K562 (cell line): Measurements from ENCODE around the gene CCND3. TPM values are rescaled to one million over a fixed set of nuclear protein-coding genes. Genes with fewer than 3 reads are reported as not detected.

Source experiments
- ATAC-seq: fragments of 200-7000 bp; cut with Tn5 transposase; 3 replicates; pipeline ENCODE4 v1.9.1; 2020; ENCODE audit warnings: moderate library complexity
- BruUV-seq: library from RNA; stranded (reverse); fragments of 400-500 nt; replicated peaks from 2 replicates; lab custom pipeline; 2021; lab: Mats Ljungman, UMichigan
- CTCF ChIA-PET: fragments of 300-600 bp; formaldehyde crosslinking; extraction: SDS; loops from one replicate; lab custom pipeline; 2021; ENCODE audit warnings: low intra/inter-chr PET ratio; lab: Yijun Ruan, JAX
- POLR2A ChIA-PET: fragments of 300-600, 350-650 bp; sonication (Branson Sonifier 250); formaldehyde crosslinking; extraction: SDS; loops from one replicate; lab custom pipeline; 2021; ENCODE audit warnings: antibody characterized with exemption, inconsistent platforms; lab: Yijun Ruan, JAX
- DNase-seq, 4 experiments: peaks; one replicate each; pipeline versions ENCODE4 v3.0.0 to v3.0.0-alpha.2; 2011 to 2018; ENCODE audit warnings: low spot score in 3 of 4, mixed read lengths in 3 of 4; ENCODE audit errors: extremely low read depth in 1 of 4
- FAIRE-seq: peaks from 2 replicates; lab custom pipeline; 2011; peaks lifted over from hg19 to GRCh38; lab: Jason Lieb, UNC
- H2AFZ ChIP-seq: 2 replicates; pipeline ENCODE4 v1.6.0; 2011; ENCODE audit warnings: low read depth, low read length, control low read depth, inconsistent platforms
- H3K27ac ChIP-seq: fragments of 200-600 bp; 3 replicates; pipeline ENCODE4 v1.8.0; 2011; ENCODE audit warnings: low read depth, mild to moderate bottlenecking, control low read depth, inconsistent platforms, low read length, moderate library complexity, mixed read lengths; ENCODE audit errors: extremely low read depth
- H3K27me3 ChIP-seq, 2 experiments: fragments of 300-600 bp in 1 of 2; 2 replicates in 1 of 2; 3 replicates in 1 of 2; pipeline versions ENCODE4 v1.6.0 to v1.8.0; 2011; ENCODE audit warnings: inconsistent platforms in 2 of 2, low read length in 2 of 2, mild to moderate bottlenecking in 1 of 2, mixed read lengths in 1 of 2, moderate library complexity in 1 of 2; ENCODE audit not compliant: control insufficient read depth in 2 of 2, insufficient read depth in 2 of 2
- H3K36me3 ChIP-seq: fragments of 300-600 bp; 3 replicates; pipeline ENCODE4 v1.8.0; 2011; ENCODE audit warnings: mild to moderate bottlenecking, low read length, inconsistent platforms; ENCODE audit not compliant: control insufficient read depth, insufficient read depth
- H3K4me1 ChIP-seq, 2 experiments: fragments of 200-600 bp in 1 of 2; replicated peaks in 1 of 2; 2 replicates in 1 of 2; 3 replicates in 1 of 2; pipeline versions ENCODE4 v1.5.1 to v1.8.0; 2011; ENCODE audit warnings: inconsistent platforms in 2 of 2, low read length in 2 of 2, mild to moderate bottlenecking in 1 of 2, mixed read lengths in 1 of 2, moderate library complexity in 1 of 2; ENCODE audit not compliant: control insufficient read depth in 2 of 2, insufficient read depth in 2 of 2
- H3K4me2 ChIP-seq: 2 replicates; pipeline ENCODE4 v1.6.1; 2011; ENCODE audit warnings: low read length, control low read depth, inconsistent platforms, mixed read lengths; ENCODE audit not compliant: insufficient read depth
- H3K4me3 ChIP-seq: fragments of 200-600 bp; sonication (generic), shearing (Covaris generic); 2 replicates; pipeline ENCODE4 v1.5.1; 2016; ENCODE audit warnings: control low read depth, inconsistent platforms
- H3K79me2 ChIP-seq: fragments of 200-600 bp; 3 replicates; pipeline ENCODE4 v1.8.0; 2011; ENCODE audit warnings: low read length, inconsistent platforms; ENCODE audit not compliant: control insufficient read depth, insufficient read depth
- H3K9ac ChIP-seq, 2 experiments: 2 replicates each; pipeline versions ENCODE4 v1.6.0 to v1.6.1; 2011; ENCODE audit warnings: low read depth in 2 of 2, low read length in 2 of 2, control low read depth in 1 of 2, inconsistent platforms in 1 of 2, mild to moderate bottlenecking in 1 of 2, mixed read lengths in 1 of 2; ENCODE audit not compliant: insufficient read depth in 1 of 2
- H3K9me1 ChIP-seq: one replicate; pipeline ENCODE4 v1.6.0; 2011; ENCODE audit warnings: inconsistent platforms, mild to moderate bottlenecking, low read length, moderate library complexity; ENCODE audit not compliant: control insufficient read depth, insufficient read depth
- H3K9me3 ChIP-seq: replicated peaks from 2 replicates; pipeline ENCODE4 v1.5.1; 2011; ENCODE audit warnings: low read depth, low read length, inconsistent platforms; ENCODE audit not compliant: control insufficient read depth, insufficient read depth
- H4K20me1 ChIP-seq: replicated peaks from 2 replicates; pipeline ENCODE4 v1.6.1; 2011; ENCODE audit warnings: low read length, inconsistent platforms, mixed read lengths; ENCODE audit not compliant: control insufficient read depth, insufficient read depth
- ETV5 ChIP-seq: sonication (generic); formaldehyde crosslinking; IDR thresholded peaks from 2 replicates; pipeline ENCODE4 v1.4.0; 2020; ENCODE audit warnings: low read depth, mild to moderate bottlenecking, missing genetic modification reagents
- FOSL1 ChIP-seq: fragments of 200-800 bp; sonication (Bioruptor generic); conservative IDR thresholded peaks from 2 replicates; pipeline ENCODE4 v1.6.1; 2016; ENCODE audit warnings: missing genetic modification characterization, missing compliant biosample characterization
- HNRNPL ChIP-seq: fragments of 200-400 bp; formaldehyde crosslinking; IDR thresholded peaks from 2 replicates; pipeline ENCODE4 v1.6.1; 2017; ENCODE audit warnings: low read depth, mild to moderate bottlenecking, low read length
- IFI16 ChIP-seq: fragments of 250-450 bp; sonication (Bioruptor Pico); IDR thresholded peaks from 2 replicates; pipeline ENCODE4 v2.1.2; 2022; ENCODE audit warnings: mild to moderate bottlenecking, inconsistent platforms
- JUN ChIP-seq, 2 experiments: sonication (generic) in 1 of 2; formaldehyde crosslinking in 1 of 2; IDR thresholded peaks; 2 replicates each; pipeline versions ENCODE4 v1.6.1 to v1.8.0; 2012 to 2022; ENCODE audit warnings: borderline replicate concordance in 2 of 2, mild to moderate bottlenecking in 2 of 2, improper control_type of control experiment in 1 of 2, low read depth in 1 of 2, low read length in 1 of 2, missing genetic modification reagents in 1 of 2
- MAFK ChIP-seq: IDR thresholded peaks from 2 replicates; pipeline ENCODE4 v1.6.1; 2011; ENCODE audit warnings: low read length, improper control_type of control experiment
- PTTG1 ChIP-seq: fragments of 450-650 bp; IDR thresholded peaks from 2 replicates; pipeline ENCODE4 v1.6.1; 2016; ENCODE audit warnings: low read depth, mild to moderate bottlenecking, missing genetic modification characterization, missing compliant biosample characterization
- SIN3B ChIP-seq: fragments of 450-650 bp; IDR thresholded peaks from 2 replicates; pipeline ENCODE4 v1.6.1; 2017; ENCODE audit warnings: low read depth, mild to moderate bottlenecking, moderate library complexity
- SMARCA5 ChIP-seq: fragments of 450-650 bp; IDR thresholded peaks from 2 replicates; pipeline ENCODE4 v1.6.1; 2016
- SP1 ChIP-seq: sonication (generic); formaldehyde crosslinking; IDR thresholded peaks from 2 replicates; pipeline ENCODE4 v1.8.1; 2022; ENCODE audit warnings: mild to moderate bottlenecking, missing genetic modification reagents
- SRF ChIP-seq, 2 experiments: fragments of 250-450, 450-650 bp in 1 of 2; sonication (Bioruptor Pico) in 1 of 2; sonication (generic) in 1 of 2; formaldehyde crosslinking; IDR thresholded peaks; 2 replicates each; pipeline versions ENCODE4 v1.5.0 to v1.5.1; 2020 to 2022; ENCODE audit warnings: mild to moderate bottlenecking in 1 of 2, missing genetic modification reagents in 1 of 2
- ZNF444 ChIP-seq: fragments of 250-450 bp; sonication (Bioruptor Pico); IDR thresholded peaks from 2 replicates; pipeline ENCODE4 v1.4.0; 2020; ENCODE audit warnings: mild to moderate bottlenecking, moderate library complexity
- ZNF57 ChIP-seq: fragments of 450-650 bp; formaldehyde crosslinking; IDR thresholded peaks from 2 replicates; pipeline ENCODE4 v1.4.0; 2020; ENCODE audit warnings: mild to moderate bottlenecking, moderate library complexity
- ZNF586 ChIP-seq: fragments of 450-650 bp; formaldehyde crosslinking; conservative IDR thresholded peaks from 2 replicates; pipeline ENCODE4 v1.4.0; 2020; ENCODE audit warnings: mild to moderate bottlenecking, moderate library complexity
- ZNF668 ChIP-seq: fragments of 250-450 bp; sonication (Bioruptor Pico); IDR thresholded peaks from 2 replicates; pipeline ENCODE4 v1.8.0; 2022; ENCODE audit warnings: mild to moderate bottlenecking, inconsistent platforms
- ZNF76 ChIP-seq: fragments of 250-450 bp; sonication (Bioruptor Pico); IDR thresholded peaks from 2 replicates; pipeline ENCODE4 v1.4.0; 2020; ENCODE audit warnings: mild to moderate bottlenecking, moderate library complexity, borderline replicate concordance
- ZNF79 ChIP-seq: fragments of 250-450 bp; sonication (Bioruptor Pico); IDR thresholded peaks from 2 replicates; pipeline ENCODE4 v1.4.0; 2020; ENCODE audit warnings: low read depth, mild to moderate bottlenecking, moderate library complexity
- ZNF830 ChIP-seq: fragments of 250-450 bp; sonication (Bioruptor Pico); IDR thresholded peaks from 2 replicates; pipeline ENCODE4 v1.5.0; 2021; ENCODE audit warnings: mild to moderate bottlenecking
- WGBS: fragments of 100-300 bp; shearing (Covaris generic); methylation state at CpG from one replicate; pipeline ENCODE4 v1.1.6; 2016; ENCODE audit warnings: low coverage, mixed read lengths; ENCODE audit not compliant: insufficient coverage; ENCODE audit errors: missing lambda C conversion rate; 5-methylcytosine and 5-hydroxymethylcytosine counted together
- in situ Hi-C: fragments of 300-500 bp; cut with MboI; formaldehyde crosslinking; loops from 4 replicates; pipeline ENCODE4 v1.15.0; 2018; ENCODE audit warnings: inconsistent platforms, mixed read lengths
- intact Hi-C: fragments of 100-400 bp; cut with micrococcal nuclease; formaldehyde crosslinking; loops from 2 replicates; pipeline ENCODE4 v1.14.2; 2022
- polyA plus RNA-seq, 8 experiments: library from polyadenylated mRNA; depleted of rRNA in 4 of 8; stranded (reverse) in 5 of 8; unstranded in 3 of 8; fragments of >200 nt; fragmentation: Nextera tagmentation in 2 of 8; fragmentation: Illumina TruSeq in 1 of 8; extraction: Ambion mirVana in 2 of 8; extraction: Trizol in 1 of 8; gene quantifications; 2 replicates each; pipeline versions ENCODE4 v1.2.1 to v1.2.3, GENCODE V29; 2011 to 2014; ENCODE audit warnings: inconsistent platforms in 1 of 8, missing spikeins in 1 of 8
- total RNA-seq, 7 experiments: library from RNA; depleted of rRNA in 6 of 7; stranded (reverse); fragments of >200 nt in 6 of 7; fragmentation: Illumina TruSeq in 2 of 7; extraction: Trizol in 2 of 7; gene quantifications; 2 replicates each; pipeline versions ENCODE4 v1.2.1 to v1.2.3, GENCODE V29; 2011 to 2021; ENCODE audit warnings: low replicate concordance in 1 of 7
- TF ChIP-seq, protein P1 (sequence below): fragments of 250-450 bp; sonication (Bioruptor Pico); IDR thresholded peaks from 2 replicates; pipeline ENCODE4 v1.8.0; 2022; ENCODE audit warnings: inconsistent platforms
- TF ChIP-seq, protein P2 (sequence below): fragments of 450-650 bp; formaldehyde crosslinking; IDR thresholded peaks from 2 replicates; pipeline ENCODE4 v1.4.0; 2020; ENCODE audit warnings: mild to moderate bottlenecking, moderate library complexity

The CCND3 gene
- total and polyA plus RNA-seq, 9 of the 15 experiments (the other 6 are each of a cell fraction or from before 2014, with no cell fraction given) = 21.5 to 204 (median 97.4) TPM

DNA sequence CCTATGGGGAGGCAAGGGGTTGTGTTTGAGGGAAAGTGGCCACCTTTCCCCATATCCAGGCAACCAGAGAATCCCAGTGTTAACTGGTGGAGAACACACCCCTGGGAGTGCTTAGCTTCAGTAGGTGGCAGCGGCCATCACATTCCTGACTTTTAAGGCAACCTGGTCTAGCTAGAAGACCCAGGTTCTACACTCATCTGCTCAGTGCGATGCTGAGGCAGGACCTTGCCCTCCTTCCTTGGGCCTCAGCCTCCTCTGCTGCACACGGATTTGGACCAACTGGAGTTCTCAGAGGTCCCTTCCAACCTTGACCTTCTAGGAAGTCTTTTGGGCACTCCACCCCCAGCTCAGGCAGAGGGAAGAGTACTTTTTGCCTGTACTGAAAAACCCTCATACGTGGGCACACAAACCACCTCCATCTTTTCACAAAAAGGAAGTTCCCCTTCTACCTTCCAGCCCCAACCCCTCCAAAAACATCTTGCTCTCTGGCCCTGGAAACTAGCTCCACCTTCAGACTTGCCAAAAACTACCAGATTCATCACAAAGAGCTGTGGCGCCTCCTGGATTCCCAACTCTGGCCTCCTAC lies 2.9 kb downstream of the CCND3 start:
- in situ Hi-C loops (loop anchor here (5.0 kb wide), 1 partner anchor 104 kb away; no protein-coding TSS in a partner anchor), intact Hi-C loops (loop anchor here (1.0 to 10.0 kb wide), 4 partner anchors 29 to 279 kb away; partner anchors contain the start of genes GUCA1B and MRPS10)
- DNase-seq (no peak), FAIRE-seq (no peak), ATAC-seq (no peak)
- Histone ChIP-seq H3K9me1 (no peaks in the 10 kb centered on the region), H3K27ac (peak overlapping the region; percentile 72), H3K4me1 (peaks cover 58 to 69% of the 10 kb centered on the region in 2 experiments), H3K4me2 (peak overlapping the region; percentile 90), H3K36me3 (peaks cover 64% of the 10 kb centered on the region), H3K9me3 (no peaks in the 10 kb centered on the region), H3K4me3 (peak overlapping the region; percentile 81; the same call in 1 of the 2 replicates), H2AFZ (no peak overlapping the region), H4K20me1 (peaks cover 18% of the 10 kb centered on the region), H3K9ac (peak overlapping the region; percentile 46 to 84), H3K79me2 (peaks cover 83% of the 10 kb centered on the region), H3K27me3 (no peaks in the 10 kb centered on the region)
- POLR2A ChIA-PET = interaction anchor here (0.6 to 13.7 kb wide), 17 partner anchors 12 to 1575 kb away, joined by 3 to 166 read pairs (median 6); partner anchors contain the start of genes BYSL, MED20 and TAF8
- 25% methylated on average over 5 of the region's 5 CpGs for WGBS
- CTCF ChIA-PET = interaction anchor here (0.6 to 3.2 kb wide), 5 partner anchors 91 to 138 kb away, joined by 3 to 33 read pairs (median 5); no protein-coding TSS in a partner anchor
- BruUV-seq = no TSS peak
- TF ChIP-seq MAFK (no peak), SMARCA5 (no peak; the same call in 1 of the 2 replicates), HNRNPL (0 out of 2 replicates have a peak, but pooled peaks have one; percentile 9), ZNF57 (CRISPR knock-in tag) (peak; percentile 59; the same call in 1 of the 2 replicates), ZNF444 (CRISPR knock-in tag) (0 out of 2 replicates have a peak, but pooled peaks have one; percentile 40), ZNF76 (CRISPR knock-in tag) (0 out of 2 replicates have a peak, but pooled peaks have one; percentile 16), PTTG1 (tag) (no peak), JUN (IDR thresholded peaks at IDR 0.05; ENCODE audit: borderline replicate concordance, low read depth, low read length) (no peak), JUN (CRISPR knock-in tag; IDR thresholded peaks at IDR 0.05; ENCODE audit: borderline replicate concordance) (no peak), FOSL1 (tag) (0 out of 2 replicates have a peak, but pooled peaks have one; percentile 5), ZNF79 (CRISPR knock-in tag) (peak; percentile 9; the same call in 1 of the 2 replicates), SRF (CRISPR knock-in tag; IDR thresholded peaks at IDR 0.05) (no peak), SIN3B (no peak), ZNF668 (no peak), ZNF586 (CRISPR knock-in tag) (no peak), IFI16 (CRISPR knock-in tag) (0 out of 2 replicates have a peak, but pooled peaks have one; percentile 48), SP1 (CRISPR knock-in tag) (peak; percentile 32; the same call in 1 of the 2 replicates), ZNF830 (peak; percentile 41; the same call in 1 of the 2 replicates), ETV5 (no peak)
- TF ChIP-seq, protein P1, sequence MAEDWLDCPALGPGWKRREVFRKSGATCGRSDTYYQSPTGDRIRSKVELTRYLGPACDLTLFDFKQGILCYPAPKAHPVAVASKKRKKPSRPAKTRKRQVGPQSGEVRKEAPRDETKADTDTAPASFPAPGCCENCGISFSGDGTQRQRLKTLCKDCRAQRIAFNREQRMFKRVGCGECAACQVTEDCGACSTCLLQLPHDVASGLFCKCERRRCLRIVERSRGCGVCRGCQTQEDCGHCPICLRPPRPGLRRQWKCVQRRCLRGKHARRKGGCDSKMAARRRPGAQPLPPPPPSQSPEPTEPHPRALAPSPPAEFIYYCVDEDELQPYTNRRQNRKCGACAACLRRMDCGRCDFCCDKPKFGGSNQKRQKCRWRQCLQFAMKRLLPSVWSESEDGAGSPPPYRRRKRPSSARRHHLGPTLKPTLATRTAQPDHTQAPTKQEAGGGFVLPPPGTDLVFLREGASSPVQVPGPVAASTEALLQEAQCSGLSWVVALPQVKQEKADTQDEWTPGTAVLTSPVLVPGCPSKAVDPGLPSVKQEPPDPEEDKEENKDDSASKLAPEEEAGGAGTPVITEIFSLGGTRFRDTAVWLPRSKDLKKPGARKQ (CRISPR knock-in tag) = no peak
- TF ChIP-seq, protein P2, sequence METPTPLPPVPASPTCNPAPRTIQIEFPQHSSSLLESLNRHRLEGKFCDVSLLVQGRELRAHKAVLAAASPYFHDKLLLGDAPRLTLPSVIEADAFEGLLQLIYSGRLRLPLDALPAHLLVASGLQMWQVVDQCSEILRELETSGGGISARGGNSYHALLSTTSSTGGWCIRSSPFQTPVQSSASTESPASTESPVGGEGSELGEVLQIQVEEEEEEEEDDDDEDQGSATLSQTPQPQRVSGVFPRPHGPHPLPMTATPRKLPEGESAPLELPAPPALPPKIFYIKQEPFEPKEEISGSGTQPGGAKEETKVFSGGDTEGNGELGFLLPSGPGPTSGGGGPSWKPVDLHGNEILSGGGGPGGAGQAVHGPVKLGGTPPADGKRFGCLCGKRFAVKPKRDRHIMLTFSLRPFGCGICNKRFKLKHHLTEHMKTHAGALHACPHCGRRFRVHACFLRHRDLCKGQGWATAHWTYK (CRISPR knock-in tag) = peak; percentile 2
